HepG2 (cell line): ENCODE data around the gene GALNT15. TPM values are rescaled to one million over a fixed set of nuclear protein-coding genes. Genes with fewer than 3 reads are reported as not detected.

Experiments
- BCL3 ChIP-seq: sonication (generic); formaldehyde crosslinking; IDR thresholded peaks from 2 replicates; pipeline ENCODE4 v1.5.1; 2020; ENCODE audit warnings: mild to moderate bottlenecking, missing genetic modification reagents, moderate library complexity
- BHLHE40 ChIP-seq: IDR thresholded peaks from 2 replicates; pipeline ENCODE4 v1.6.1; 2011; ENCODE audit warnings: low read length, improper control_type of control experiment
- CCDC6 ChIP-seq: sonication (generic); formaldehyde crosslinking; IDR thresholded peaks from 2 replicates; pipeline ENCODE4 v1.8.1; 2022; ENCODE audit warnings: mild to moderate bottlenecking, missing genetic modification reagents, moderate library complexity
- CSRNP1 ChIP-seq: sonication (generic); formaldehyde crosslinking; IDR thresholded peaks from 2 replicates; pipeline ENCODE4 v1.8.1; 2023; ENCODE audit warnings: mild to moderate bottlenecking, missing genetic modification reagents
- EP300 ChIP-seq, 3 experiments: sonication (generic) in 1 of 3; formaldehyde crosslinking in 1 of 3; IDR thresholded peaks; 2 replicates each; pipeline versions ENCODE4 v1.5.1 to v1.6.1; 2011 to 2020; ENCODE audit warnings: low read depth in 2 of 3, low read length in 2 of 3, borderline replicate concordance in 1 of 3, improper control_type of control experiment in 1 of 3, mild to moderate bottlenecking in 1 of 3, missing genetic modification reagents in 1 of 3, moderate library complexity in 1 of 3
- JUND ChIP-seq: sonication (generic); formaldehyde crosslinking; IDR thresholded peaks from 2 replicates; pipeline ENCODE4 v1.8.0; 2022; ENCODE audit warnings: mild to moderate bottlenecking, missing genetic modification reagents
- MEF2D ChIP-seq: sonication (generic); formaldehyde crosslinking; IDR thresholded peaks from 2 replicates; pipeline ENCODE4 v1.5.1; 2020; ENCODE audit warnings: mild to moderate bottlenecking, missing genetic modification reagents
- MIER3 ChIP-seq: IDR thresholded peaks from 2 replicates; pipeline ENCODE4 v1.6.1; 2016; ENCODE audit warnings: missing compliant biosample characterization, borderline replicate concordance
- PAWR ChIP-seq: sonication (generic); formaldehyde crosslinking; IDR thresholded peaks from 2 replicates; pipeline ENCODE4 v1.4.0; 2020; ENCODE audit warnings: missing genetic modification reagents, mild to moderate bottlenecking, borderline replicate concordance
- PRMT3 ChIP-seq: sonication (generic); formaldehyde crosslinking; IDR thresholded peaks from 2 replicates; pipeline ENCODE4 v1.8.1; 2022; ENCODE audit warnings: low read depth, mild to moderate bottlenecking, moderate library complexity, missing genetic modification reagents, borderline replicate concordance
- SRSF9 ChIP-seq: fragments of 200-400 bp; formaldehyde crosslinking; IDR thresholded peaks from 2 replicates; pipeline ENCODE4 v1.6.1; 2018; ENCODE audit warnings: borderline replicate concordance, mild to moderate bottlenecking, low read depth, low read length; ENCODE audit not compliant: insufficient read depth, poor library complexity, severe bottlenecking
- ZNF232 ChIP-seq: sonication (generic); formaldehyde crosslinking; IDR thresholded peaks from 2 replicates; pipeline ENCODE4 v1.4.0; 2020; ENCODE audit warnings: missing genetic modification reagents, borderline replicate concordance
- ZNF331 ChIP-seq: sonication (generic); formaldehyde crosslinking; IDR thresholded peaks from 2 replicates; pipeline ENCODE4 v1.4.0; 2020; ENCODE audit warnings: missing genetic modification reagents
- ZNF33B ChIP-seq: sonication (generic); formaldehyde crosslinking; IDR thresholded peaks from 2 replicates; pipeline ENCODE4 v1.5.1; 2020; ENCODE audit warnings: mild to moderate bottlenecking, missing genetic modification reagents
- polyA plus RNA-seq, 8 experiments: library from polyadenylated mRNA; depleted of rRNA in 3 of 8; stranded (reverse) in 7 of 8; unstranded in 1 of 8; fragments of >200 nt; fragmentation: Illumina TruSeq in 4 of 8; extraction: Trizol in 4 of 8; gene quantifications; 2 replicates each; pipeline versions ENCODE4 v1.2.1 to v1.2.3, GENCODE V29; 2011 to 2016; ENCODE audit warnings: low read depth in 4 of 8, missing spikeins in 1 of 8, mixed read lengths in 1 of 8; ENCODE audit not compliant: insufficient read depth in 1 of 8
- total RNA-seq, 5 experiments: library from RNA; depleted of rRNA; stranded (reverse); fragments of >200 nt; fragmentation: Illumina TruSeq; extraction: Trizol; gene quantifications; 2 replicates each; pipeline ENCODE4 v1.2.3, GENCODE V29; 2016; ENCODE audit warnings: low read depth in 1 of 5
- TF ChIP-seq, protein P1 (sequence below): sonication (generic); formaldehyde crosslinking; IDR thresholded peaks from 2 replicates; pipeline ENCODE4 v1.5.0; 2020; ENCODE audit warnings: mild to moderate bottlenecking, missing genetic modification reagents, borderline replicate concordance
- TF ChIP-seq, protein P2 (sequence below): sonication (generic); formaldehyde crosslinking; IDR thresholded peaks from 2 replicates; pipeline ENCODE4 v1.8.0; 2022; ENCODE audit warnings: mild to moderate bottlenecking, missing genetic modification reagents, moderate library complexity

Gene GALNT15
- total and polyA plus RNA-seq, 2 of the 13 experiments (the other 11 are each of a cell fraction or from before 2014, with no cell fraction given), result 0.02 to 0.04 TPM

DNA sequence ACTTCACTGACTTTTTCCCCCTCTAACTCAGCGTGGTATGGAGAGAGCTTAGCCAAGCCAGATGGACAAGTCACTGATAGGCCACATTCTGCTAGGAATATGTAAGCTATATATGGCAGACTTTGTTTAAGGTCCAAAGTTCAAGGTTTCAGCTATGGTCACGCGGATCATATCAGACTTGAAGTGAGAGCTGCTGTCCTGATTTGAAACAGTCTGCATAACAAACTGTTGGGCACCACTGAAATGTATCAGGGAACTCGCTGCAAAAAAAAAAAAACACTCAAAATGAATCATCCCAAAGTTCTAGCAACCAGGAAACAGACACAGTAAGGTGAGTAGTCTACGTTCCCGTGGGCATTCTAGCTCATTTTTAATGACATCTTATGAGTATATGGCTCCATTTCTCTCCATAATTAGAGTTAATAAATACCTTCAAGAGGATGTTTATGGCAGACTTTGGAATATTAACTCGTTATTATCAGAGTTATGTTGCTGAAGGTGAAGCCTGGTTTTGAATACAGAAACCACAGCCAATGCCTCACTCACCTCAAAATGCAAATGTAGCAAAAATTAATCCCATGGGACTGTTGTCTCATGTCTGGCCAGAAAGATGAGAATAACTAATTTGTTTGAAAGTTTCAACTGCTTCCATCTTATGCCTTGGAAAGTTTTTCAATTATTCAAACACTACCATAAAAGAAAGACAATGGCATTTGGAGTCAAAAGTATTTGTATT lies 77.9 kb downstream of the GALNT15 start (continued):
- TF ChIP-seq BHLHE40, result peak; percentile 56; the same call in 1 of the 2 replicates
- no peak for TF ChIP-seq CCDC6 (CRISPR knock-in tag)
- no peak for TF ChIP-seq PAWR
- TF ChIP-seq, protein P1, sequence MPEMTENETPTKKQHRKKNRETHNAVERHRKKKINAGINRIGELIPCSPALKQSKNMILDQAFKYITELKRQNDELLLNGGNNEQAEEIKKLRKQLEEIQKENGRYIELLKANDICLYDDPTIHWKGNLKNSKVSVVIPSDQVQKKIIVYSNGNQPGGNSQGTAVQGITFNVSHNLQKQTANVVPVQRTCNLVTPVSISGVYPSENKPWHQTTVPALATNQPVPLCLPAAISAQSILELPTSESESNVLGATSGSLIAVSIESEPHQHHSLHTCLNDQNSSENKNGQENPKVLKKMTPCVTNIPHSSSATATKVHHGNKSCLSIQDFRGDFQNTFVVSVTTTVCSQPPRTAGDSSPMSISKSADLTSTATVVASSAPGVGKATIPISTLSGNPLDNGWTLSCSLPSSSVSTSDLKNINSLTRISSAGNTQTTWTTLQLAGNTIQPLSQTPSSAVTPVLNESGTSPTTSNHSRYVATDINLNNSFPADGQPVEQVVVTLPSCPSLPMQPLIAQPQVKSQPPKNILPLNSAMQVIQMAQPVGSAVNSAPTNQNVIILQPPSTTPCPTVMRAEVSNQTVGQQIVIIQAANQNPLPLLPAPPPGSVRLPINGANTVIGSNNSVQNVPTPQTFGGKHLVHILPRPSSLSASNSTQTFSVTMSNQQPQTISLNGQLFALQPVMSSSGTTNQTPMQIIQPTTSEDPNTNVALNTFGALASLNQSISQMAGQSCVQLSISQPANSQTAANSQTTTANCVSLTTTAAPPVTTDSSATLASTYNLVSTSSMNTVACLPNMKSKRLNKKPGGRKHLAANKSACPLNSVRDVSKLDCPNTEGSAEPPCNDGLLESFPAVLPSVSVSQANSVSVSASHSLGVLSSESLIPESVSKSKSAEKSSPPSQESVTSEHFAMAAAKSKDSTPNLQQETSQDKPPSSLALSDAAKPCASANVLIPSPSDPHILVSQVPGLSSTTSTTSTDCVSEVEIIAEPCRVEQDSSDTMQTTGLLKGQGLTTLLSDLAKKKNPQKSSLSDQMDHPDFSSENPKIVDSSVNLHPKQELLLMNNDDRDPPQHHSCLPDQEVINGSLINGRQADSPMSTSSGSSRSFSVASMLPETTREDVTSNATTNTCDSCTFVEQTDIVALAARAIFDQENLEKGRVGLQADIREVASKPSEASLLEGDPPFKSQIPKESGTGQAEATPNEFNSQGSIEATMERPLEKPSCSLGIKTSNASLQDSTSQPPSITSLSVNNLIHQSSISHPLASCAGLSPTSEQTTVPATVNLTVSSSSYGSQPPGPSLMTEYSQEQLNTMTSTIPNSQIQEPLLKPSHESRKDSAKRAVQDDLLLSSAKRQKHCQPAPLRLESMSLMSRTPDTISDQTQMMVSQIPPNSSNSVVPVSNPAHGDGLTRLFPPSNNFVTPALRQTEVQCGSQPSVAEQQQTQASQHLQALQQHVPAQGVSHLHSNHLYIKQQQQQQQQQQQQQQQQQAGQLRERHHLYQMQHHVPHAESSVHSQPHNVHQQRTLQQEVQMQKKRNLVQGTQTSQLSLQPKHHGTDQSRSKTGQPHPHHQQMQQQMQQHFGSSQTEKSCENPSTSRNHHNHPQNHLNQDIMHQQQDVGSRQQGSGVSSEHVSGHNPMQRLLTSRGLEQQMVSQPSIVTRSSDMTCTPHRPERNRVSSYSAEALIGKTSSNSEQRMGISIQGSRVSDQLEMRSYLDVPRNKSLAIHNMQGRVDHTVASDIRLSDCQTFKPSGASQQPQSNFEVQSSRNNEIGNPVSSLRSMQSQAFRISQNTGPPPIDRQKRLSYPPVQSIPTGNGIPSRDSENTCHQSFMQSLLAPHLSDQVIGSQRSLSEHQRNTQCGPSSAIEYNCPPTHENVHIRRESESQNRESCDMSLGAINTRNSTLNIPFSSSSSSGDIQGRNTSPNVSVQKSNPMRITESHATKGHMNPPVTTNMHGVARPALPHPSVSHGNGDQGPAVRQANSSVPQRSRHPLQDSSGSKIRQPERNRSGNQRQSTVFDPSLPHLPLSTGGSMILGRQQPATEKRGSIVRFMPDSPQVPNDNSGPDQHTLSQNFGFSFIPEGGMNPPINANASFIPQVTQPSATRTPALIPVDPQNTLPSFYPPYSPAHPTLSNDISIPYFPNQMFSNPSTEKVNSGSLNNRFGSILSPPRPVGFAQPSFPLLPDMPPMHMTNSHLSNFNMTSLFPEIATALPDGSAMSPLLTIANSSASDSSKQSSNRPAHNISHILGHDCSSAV (CRISPR knock-in tag), result no peak
- no peak for TF ChIP-seq BCL3 (CRISPR knock-in tag)
- no peak for TF ChIP-seq SRSF9
- no peak for TF ChIP-seq CSRNP1 (CRISPR knock-in tag)
- peak; percentile 87 for TF ChIP-seq MEF2D
- TF ChIP-seq EP300 (IDR thresholded peaks at IDR 0.05; ENCODE audit: low read depth in 2 of 2, low read length in 2 of 2), result peak in 1 of 2 experiments; percentile 58; a peak in 1 of 4 replicates
- no peak; the same call in 1 of the 2 replicates for TF ChIP-seq EP300 (CRISPR knock-in tag; IDR thresholded peaks at IDR 0.05; ENCODE audit: borderline replicate concordance)
- no peak for TF ChIP-seq MIER3 (CRISPR knock-in tag)
- no peak for TF ChIP-seq ZNF33B (CRISPR knock-in tag)
- no peak for TF ChIP-seq ZNF232 (CRISPR knock-in tag)
- no peak for TF ChIP-seq PRMT3 (CRISPR knock-in tag)
- 0 out of 2 replicates have a peak, but pooled peaks have one; percentile 16 for TF ChIP-seq ZNF331 (CRISPR knock-in tag)
- TF ChIP-seq JUND, result no peak
- TF ChIP-seq, protein P2, sequence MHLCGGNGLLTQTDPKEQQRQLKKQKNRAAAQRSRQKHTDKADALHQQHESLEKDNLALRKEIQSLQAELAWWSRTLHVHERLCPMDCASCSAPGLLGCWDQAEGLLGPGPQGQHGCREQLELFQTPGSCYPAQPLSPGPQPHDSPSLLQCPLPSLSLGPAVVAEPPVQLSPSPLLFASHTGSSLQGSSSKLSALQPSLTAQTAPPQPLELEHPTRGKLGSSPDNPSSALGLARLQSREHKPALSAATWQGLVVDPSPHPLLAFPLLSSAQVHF (CRISPR knock-in tag), result no peak
